OCI-LY7 (cell line): ENCODE measurements around the gene SRRM1. TPM values are rescaled to one million over a fixed set of nuclear protein-coding genes. Genes with fewer than 3 reads are reported as not detected.

Source experiments
- BruUV-seq: library from RNA; stranded (reverse); fragments of 400-500 nt; replicated peaks from 2 replicates; lab custom pipeline; 2021; lab: Mats Ljungman, UMichigan
- CTCF ChIA-PET: fragments of 300-600 bp; sonication (Branson Sonifier 250); formaldehyde crosslinking; loops from one replicate; lab custom pipeline; 2022; ENCODE audit warnings: antibody characterized with exemption; ENCODE audit not compliant: unreplicated experiment; lab: Charles Lee
- POLR2A ChIA-PET: fragments of 300-600 bp; sonication (Branson Sonifier 250); formaldehyde crosslinking; loops from one replicate; lab custom pipeline; 2022; ENCODE audit warnings: antibody characterized with exemption; lab: Charles Lee
- DNase-seq: peaks from one replicate; pipeline ENCODE4 v3.0.0-alpha.2; 2015; ENCODE audit warnings: low spot score
- H2AFZ ChIP-seq: fragments of 200-600 bp; sonication (generic), shearing (Covaris generic); 2 replicates; pipeline ENCODE4 v1.6.1; 2014; ENCODE audit warnings: mild to moderate bottlenecking, antibody characterized with exemption, low read length, moderate library complexity
- H3K27ac ChIP-seq: fragments of 200-600 bp; sonication (generic); 2 replicates; pipeline ENCODE4 v1.5.1; 2014; ENCODE audit warnings: mixed run types, low read depth, mild to moderate bottlenecking, moderate library complexity, low read length, inconsistent platforms; ENCODE audit not compliant: poor library complexity, severe bottlenecking
- H3K36me3 ChIP-seq: fragments of 200-600 bp; sonication (generic); 2 replicates; pipeline ENCODE4 v1.6.1; 2014; ENCODE audit warnings: mild to moderate bottlenecking, antibody characterized with exemption, low read length, moderate library complexity, mixed read lengths; ENCODE audit not compliant: insufficient read depth
- H3K4me1 ChIP-seq: fragments of 200-600 bp; sonication (generic); 2 replicates; pipeline ENCODE4 v1.5.1; 2014; ENCODE audit warnings: mild to moderate bottlenecking, low read length; ENCODE audit not compliant: insufficient read depth, poor library complexity, severe bottlenecking
- H3K4me2 ChIP-seq: fragments of 200-600 bp; sonication (generic); 2 replicates; pipeline ENCODE4 v1.6.1; 2014; ENCODE audit warnings: mild to moderate bottlenecking, low read length
- H3K4me3 ChIP-seq: fragments of 200-600 bp; sonication (generic); 2 replicates; pipeline ENCODE4 v1.5.1; 2014; ENCODE audit warnings: mild to moderate bottlenecking, low read depth, low read length; ENCODE audit not compliant: poor library complexity, severe bottlenecking
- H3K79me2 ChIP-seq: fragments of 200-600 bp; sonication (generic); 2 replicates; pipeline ENCODE4 v1.6.1; 2016; ENCODE audit warnings: low read depth, mild to moderate bottlenecking, low read length, moderate library complexity, mixed read lengths; ENCODE audit not compliant: insufficient read depth
- H3K9me2 ChIP-seq: fragments of 200-600 bp; sonication (generic); 2 replicates; pipeline ENCODE4 v1.6.1; 2016; ENCODE audit warnings: mild to moderate bottlenecking, low read length, mixed read lengths; ENCODE audit not compliant: insufficient read depth
- H3K9me3 ChIP-seq: fragments of 200-600 bp; sonication (generic); 2 replicates; pipeline ENCODE4 v1.6.1; 2014; ENCODE audit warnings: mild to moderate bottlenecking, mixed run types, low read length, mixed read lengths
- H4K20me1 ChIP-seq: fragments of 200-600 bp; sonication (generic); 2 replicates; pipeline ENCODE4 v1.6.1; 2014; ENCODE audit warnings: mild to moderate bottlenecking, antibody characterized with exemption, low read length, moderate library complexity, mixed read lengths; ENCODE audit not compliant: insufficient read depth
- EZH2phosphoT487 ChIP-seq: fragments of 200-600 bp; sonication (generic); IDR thresholded peaks from 2 replicates; pipeline ENCODE4 v1.6.1; 2018; ENCODE audit warnings: low read depth, borderline replicate concordance, mild to moderate bottlenecking, mixed run types, antibody characterized with exemption, low read length, moderate library complexity, mixed read lengths
- intact Hi-C: fragments of 100-400 bp; cut with micrococcal nuclease; formaldehyde crosslinking; loops from one replicate; pipeline ENCODE4 v1.10.0; 2022; ENCODE audit not compliant: unreplicated experiment
- total RNA-seq, 2 experiments: library from RNA; depleted of rRNA in 1 of 2; stranded (reverse); fragments of >200 nt in 1 of 2; shearing (Covaris generic) in 1 of 2; gene quantifications; 2 replicates each; pipeline ENCODE4 v1.2.3, GENCODE V29; 2014 to 2022
- TF ChIP-seq, protein P1 (sequence below): fragments of 200-600 bp; sonication (generic); conservative IDR thresholded peaks from 2 replicates; pipeline ENCODE4 v1.5.1; 2014; ENCODE audit warnings: mild to moderate bottlenecking, antibody characterized with exemption, low read length, moderate library complexity, mixed read lengths

The SRRM1 gene
- total RNA-seq, 2 experiments from 2014 or later = 78.5 to 251 TPM

DNA sequence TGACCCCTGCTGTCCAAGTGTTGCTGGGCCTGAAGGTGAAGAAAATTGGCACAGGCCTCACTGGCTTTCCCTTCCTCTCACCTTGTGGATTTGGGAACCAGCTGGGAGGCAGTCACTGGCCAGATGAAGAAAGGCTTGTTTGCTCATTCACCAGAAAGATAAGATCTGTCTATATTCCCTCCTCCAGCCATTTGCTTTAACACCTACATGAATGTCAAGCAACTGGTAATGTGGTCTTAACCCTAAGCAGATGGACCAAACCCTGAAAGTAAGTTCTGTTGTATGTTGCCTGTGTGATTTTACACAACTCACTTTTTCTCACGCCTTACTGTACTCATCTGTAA lies 10.3 kb upstream of the SRRM1 start:
- CTCF ChIA-PET = no interaction called here

DNA sequence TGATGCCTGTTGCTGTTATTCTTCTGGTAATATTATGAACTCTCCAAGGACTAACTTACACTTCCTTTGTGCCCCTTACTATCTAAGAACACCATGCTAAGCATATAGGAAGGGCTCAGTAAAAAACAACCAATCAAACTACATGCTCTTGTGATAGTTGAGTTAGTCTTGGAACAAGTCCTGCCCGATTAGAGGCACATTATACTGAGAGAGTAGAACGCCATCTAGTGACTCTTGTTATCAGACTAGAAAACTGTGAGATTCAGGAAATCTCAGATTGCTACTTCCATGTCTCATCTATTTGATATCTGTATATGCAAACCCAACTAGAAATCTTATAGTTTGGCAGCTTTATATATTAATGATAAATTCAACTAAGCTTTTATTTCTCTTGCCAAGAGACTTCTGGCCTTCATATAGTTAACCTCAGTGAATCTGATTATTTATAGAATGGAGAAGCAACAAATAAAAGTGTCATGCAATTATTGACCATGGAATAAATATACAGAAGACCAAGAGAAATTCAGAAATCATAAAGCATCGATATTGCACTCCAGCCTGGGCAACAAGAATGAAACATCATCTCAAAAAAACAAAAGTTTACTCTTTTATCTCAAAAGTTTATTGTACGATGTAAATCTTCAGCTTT lies 7.8 kb upstream of the SRRM1 start:
- CTCF ChIA-PET = no interaction called here
- intact Hi-C loops = loop anchor here (1.0 to 5.0 kb wide), 5 partner anchors 43 to 437 kb away; partner anchors contain the start of gene NIPAL3
- TF ChIP-seq EZH2phosphoT487 = no peak
- TF ChIP-seq, protein P1, sequence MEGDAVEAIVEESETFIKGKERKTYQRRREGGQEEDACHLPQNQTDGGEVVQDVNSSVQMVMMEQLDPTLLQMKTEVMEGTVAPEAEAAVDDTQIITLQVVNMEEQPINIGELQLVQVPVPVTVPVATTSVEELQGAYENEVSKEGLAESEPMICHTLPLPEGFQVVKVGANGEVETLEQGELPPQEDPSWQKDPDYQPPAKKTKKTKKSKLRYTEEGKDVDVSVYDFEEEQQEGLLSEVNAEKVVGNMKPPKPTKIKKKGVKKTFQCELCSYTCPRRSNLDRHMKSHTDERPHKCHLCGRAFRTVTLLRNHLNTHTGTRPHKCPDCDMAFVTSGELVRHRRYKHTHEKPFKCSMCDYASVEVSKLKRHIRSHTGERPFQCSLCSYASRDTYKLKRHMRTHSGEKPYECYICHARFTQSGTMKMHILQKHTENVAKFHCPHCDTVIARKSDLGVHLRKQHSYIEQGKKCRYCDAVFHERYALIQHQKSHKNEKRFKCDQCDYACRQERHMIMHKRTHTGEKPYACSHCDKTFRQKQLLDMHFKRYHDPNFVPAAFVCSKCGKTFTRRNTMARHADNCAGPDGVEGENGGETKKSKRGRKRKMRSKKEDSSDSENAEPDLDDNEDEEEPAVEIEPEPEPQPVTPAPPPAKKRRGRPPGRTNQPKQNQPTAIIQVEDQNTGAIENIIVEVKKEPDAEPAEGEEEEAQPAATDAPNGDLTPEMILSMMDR = peak; percentile 97

More for the DNA sequence above, 10.3 kb upstream of the SRRM1 start:
- no peak overlapping the region for H2AFZ ChIP-seq
- intact Hi-C loops = no loop called here
- no peaks in the 10 kb centered on the region for H3K79me2 ChIP-seq
- no peaks in the 10 kb centered on the region for H4K20me1 ChIP-seq
- no peaks in the 10 kb centered on the region for H3K9me3 ChIP-seq
- DNase-seq = no peak
- POLR2A ChIA-PET = interaction anchor here (0.6 kb wide), 1 partner anchor 126 kb away, joined by 3 read pairs; no protein-coding TSS in a partner anchor
- H3K9me2 ChIP-seq = no peaks in the 10 kb centered on the region
- H3K4me1 ChIP-seq = peaks cover 4% of the 10 kb centered on the region
- no TSS peak for BruUV-seq
- no peaks in the 10 kb centered on the region for H3K36me3 ChIP-seq
- no peak overlapping the region for H3K4me2 ChIP-seq
- H3K27ac ChIP-seq = no peak overlapping the region
- H3K4me3 ChIP-seq = no peak overlapping the region
- TF ChIP-seq, protein P1 = no peak
- no peak for TF ChIP-seq EZH2phosphoT487

More for the DNA sequence above, 7.8 kb upstream of the SRRM1 start:
- no peaks in the 10 kb centered on the region for H3K79me2 ChIP-seq
- no peaks in the 10 kb centered on the region for H3K9me3 ChIP-seq
- no peak overlapping the region for H3K4me2 ChIP-seq
- H3K36me3 ChIP-seq = no peaks in the 10 kb centered on the region
- POLR2A ChIA-PET = interaction anchor here (0.7 to 1.2 kb wide), 3 partner anchors 45 to 171 kb away, joined by 3 to 5 read pairs (median 3); no protein-coding TSS in a partner anchor
- no peak overlapping the region for H3K4me3 ChIP-seq
- H2AFZ ChIP-seq = no peak overlapping the region
- peaks cover 4% of the 10 kb centered on the region for H3K4me1 ChIP-seq
- no TSS peak for BruUV-seq
- H3K9me2 ChIP-seq = no peaks in the 10 kb centered on the region
- peak; percentile 86 for DNase-seq
- H4K20me1 ChIP-seq = no peaks in the 10 kb centered on the region
- H3K27ac ChIP-seq = no peak overlapping the region
